ENCODE data around the gene PGM2L1. TPM values are rescaled to one million over a fixed set of nuclear protein-coding genes. Genes with fewer than 3 reads are reported as not detected.

The PGM2L1 gene
- total and polyA plus RNA-seq, 4 donors, result 0.33 to 8.2 (median 1.2) TPM

DNA sequence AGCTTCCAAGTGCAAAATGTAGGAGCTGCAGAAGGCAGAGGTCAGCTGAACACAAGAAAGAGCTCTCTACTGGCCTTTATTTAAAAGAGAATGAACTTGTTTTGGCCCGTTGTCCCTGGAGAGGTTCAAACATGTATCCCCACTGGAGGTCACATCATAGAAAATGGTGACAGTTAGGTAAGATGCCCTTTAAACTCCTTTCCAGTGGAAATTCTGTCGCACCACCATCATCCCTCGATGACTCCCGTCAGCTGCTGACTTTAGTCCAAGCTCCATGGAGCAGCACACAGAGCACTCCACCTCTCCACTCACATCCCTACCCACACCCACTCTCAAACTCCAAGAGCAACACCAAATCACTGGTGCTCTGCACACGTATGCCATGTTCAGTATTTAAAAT lies 71.6 kb downstream of the PGM2L1 start:
- H3K4me1 ChIP-seq (ENCODE audit: control insufficient read depth in 4 of 4, insufficient read depth in 4 of 4, low read length in 3 of 4), result no peaks in the 10 kb centered on the region
- H3K27ac ChIP-seq (ENCODE audit: low read depth in 1 of 2, low read length in 2 of 2), result no peak overlapping the region

DNA sequence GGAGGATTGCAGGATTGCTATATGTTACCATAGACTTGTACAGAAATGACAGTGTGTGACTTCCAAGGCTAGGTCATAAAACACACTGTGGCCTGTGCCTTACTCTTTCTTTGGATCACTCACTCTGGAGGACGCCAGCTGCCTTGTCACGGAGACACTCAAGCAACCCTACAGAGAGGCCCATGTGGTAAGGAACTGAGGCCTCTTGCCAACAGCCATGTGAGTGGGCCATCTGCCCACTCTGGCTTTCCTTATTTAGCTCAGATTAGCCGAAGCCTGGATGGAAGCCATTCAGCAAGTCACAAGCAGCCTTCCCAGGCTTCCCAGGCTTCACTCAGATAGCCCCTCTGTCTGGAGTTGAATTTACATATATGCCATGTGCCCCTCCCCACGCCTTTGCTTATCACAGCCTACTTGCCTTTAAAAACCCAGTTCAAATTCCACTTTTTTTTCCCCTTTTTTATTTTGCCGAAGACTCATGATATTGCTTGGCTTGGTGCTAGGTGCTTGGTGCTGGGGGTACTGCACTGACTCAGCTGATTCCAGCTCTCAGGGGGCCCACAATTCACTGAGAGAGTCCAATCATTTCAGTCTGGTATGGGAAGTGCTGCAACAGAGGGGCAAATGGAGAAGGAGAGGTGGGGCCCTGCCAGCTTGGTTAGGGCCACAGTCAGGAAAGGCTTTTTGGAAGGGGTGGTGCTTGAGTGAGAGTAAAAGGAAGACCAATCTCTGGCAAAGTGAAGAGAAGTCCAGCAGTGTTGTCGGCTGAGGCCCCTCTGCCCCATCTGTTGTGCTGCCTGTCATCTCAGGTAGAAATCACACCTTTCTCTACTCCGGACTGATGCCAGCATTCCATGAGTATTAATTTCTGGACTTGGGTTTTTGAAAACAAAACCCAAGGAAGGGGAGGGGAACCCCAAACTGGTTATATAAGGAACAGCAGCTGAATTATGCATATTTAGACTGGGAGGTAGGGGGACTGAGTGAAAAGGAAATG lies 72.3 kb downstream of the PGM2L1 start:
- Histone ChIP-seq H3K4me1 (ENCODE audit: control insufficient read depth in 4 of 4, insufficient read depth in 4 of 4, low read length in 3 of 4) (no peaks in the 10 kb centered on the region), H3K36me3 (ENCODE audit: control insufficient read depth in 4 of 4, insufficient read depth in 3 of 4, low read depth in 1 of 4, low read length in 3 of 4) (no peaks in the 10 kb centered on the region), H3K4me3 (ENCODE audit: low read depth in 1 of 3, low read length in 3 of 3) (no peak overlapping the region), H3K9me3 (ENCODE audit: control insufficient read depth in 4 of 4, low read length in 3 of 4) (no peaks in the 10 kb centered on the region), H3K9ac (ENCODE audit: low read depth in 1 of 2, low read length in 2 of 2) (no peak overlapping the region), H3K27me3 (ENCODE audit: control insufficient read depth in 4 of 4, insufficient read depth in 4 of 4, low read length in 3 of 4) (peaks cover 0 to under 1% (median 0%) of the 10 kb centered on the region in 4 donors), H3K27ac (ENCODE audit: low read depth in 1 of 2, low read length in 2 of 2) (no peak overlapping the region)
- WGBS, result 76% methylated on average over 7 of the region's 7 CpGs
- DNase-seq (ENCODE audit: low spot score), result no peak
- TF ChIP-seq YY1 (IDR thresholded peaks at IDR 0.05), result no peak
- no peak for TF ChIP-seq FOXA1 (IDR thresholded peaks at IDR 0.05)
- TF ChIP-seq GABPA (IDR thresholded peaks at IDR 0.05 in 1 of 2, conservative IDR thresholded peaks at IDR 0.05 in 1 of 2), result no peak
- TF ChIP-seq, protein P1, sequence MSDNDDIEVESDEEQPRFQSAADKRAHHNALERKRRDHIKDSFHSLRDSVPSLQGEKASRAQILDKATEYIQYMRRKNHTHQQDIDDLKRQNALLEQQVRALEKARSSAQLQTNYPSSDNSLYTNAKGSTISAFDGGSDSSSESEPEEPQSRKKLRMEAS (IDR thresholded peaks at IDR 0.05), result no peak
- TF ChIP-seq TAF1 (conservative IDR thresholded peaks at IDR 0.05), result no peak
- TF ChIP-seq EGR1 (IDR thresholded peaks at IDR 0.05; ENCODE audit: low read depth in 2 of 2), result no peak
- TF ChIP-seq, protein P2, sequence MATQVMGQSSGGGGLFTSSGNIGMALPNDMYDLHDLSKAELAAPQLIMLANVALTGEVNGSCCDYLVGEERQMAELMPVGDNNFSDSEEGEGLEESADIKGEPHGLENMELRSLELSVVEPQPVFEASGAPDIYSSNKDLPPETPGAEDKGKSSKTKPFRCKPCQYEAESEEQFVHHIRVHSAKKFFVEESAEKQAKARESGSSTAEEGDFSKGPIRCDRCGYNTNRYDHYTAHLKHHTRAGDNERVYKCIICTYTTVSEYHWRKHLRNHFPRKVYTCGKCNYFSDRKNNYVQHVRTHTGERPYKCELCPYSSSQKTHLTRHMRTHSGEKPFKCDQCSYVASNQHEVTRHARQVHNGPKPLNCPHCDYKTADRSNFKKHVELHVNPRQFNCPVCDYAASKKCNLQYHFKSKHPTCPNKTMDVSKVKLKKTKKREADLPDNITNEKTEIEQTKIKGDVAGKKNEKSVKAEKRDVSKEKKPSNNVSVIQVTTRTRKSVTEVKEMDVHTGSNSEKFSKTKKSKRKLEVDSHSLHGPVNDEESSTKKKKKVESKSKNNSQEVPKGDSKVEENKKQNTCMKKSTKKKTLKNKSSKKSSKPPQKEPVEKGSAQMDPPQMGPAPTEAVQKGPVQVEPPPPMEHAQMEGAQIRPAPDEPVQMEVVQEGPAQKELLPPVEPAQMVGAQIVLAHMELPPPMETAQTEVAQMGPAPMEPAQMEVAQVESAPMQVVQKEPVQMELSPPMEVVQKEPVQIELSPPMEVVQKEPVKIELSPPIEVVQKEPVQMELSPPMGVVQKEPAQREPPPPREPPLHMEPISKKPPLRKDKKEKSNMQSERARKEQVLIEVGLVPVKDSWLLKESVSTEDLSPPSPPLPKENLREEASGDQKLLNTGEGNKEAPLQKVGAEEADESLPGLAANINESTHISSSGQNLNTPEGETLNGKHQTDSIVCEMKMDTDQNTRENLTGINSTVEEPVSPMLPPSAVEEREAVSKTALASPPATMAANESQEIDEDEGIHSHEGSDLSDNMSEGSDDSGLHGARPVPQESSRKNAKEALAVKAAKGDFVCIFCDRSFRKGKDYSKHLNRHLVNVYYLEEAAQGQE (IDR thresholded peaks at IDR 0.05), result no peak
- TF ChIP-seq RXRA (IDR thresholded peaks at IDR 0.05), result no peak

More for the DNA sequence above, 71.6 kb downstream of the PGM2L1 start:
- TF ChIP-seq RAD21 (IDR thresholded peaks at IDR 0.05), result no peak
- TF ChIP-seq, protein P2 (IDR thresholded peaks at IDR 0.05), result no peak
- no peak for TF ChIP-seq SP1 (IDR thresholded peaks at IDR 0.05)
- TF ChIP-seq, protein P1 (IDR thresholded peaks at IDR 0.05), result no peak
- TF ChIP-seq, protein P3, sequence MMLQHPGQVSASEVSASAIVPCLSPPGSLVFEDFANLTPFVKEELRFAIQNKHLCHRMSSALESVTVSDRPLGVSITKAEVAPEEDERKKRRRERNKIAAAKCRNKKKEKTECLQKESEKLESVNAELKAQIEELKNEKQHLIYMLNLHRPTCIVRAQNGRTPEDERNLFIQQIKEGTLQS (IDR thresholded peaks at IDR 0.05), result no peak
- no peak for TF ChIP-seq JUND (IDR thresholded peaks at IDR 0.05)
- TF ChIP-seq, protein P4, sequence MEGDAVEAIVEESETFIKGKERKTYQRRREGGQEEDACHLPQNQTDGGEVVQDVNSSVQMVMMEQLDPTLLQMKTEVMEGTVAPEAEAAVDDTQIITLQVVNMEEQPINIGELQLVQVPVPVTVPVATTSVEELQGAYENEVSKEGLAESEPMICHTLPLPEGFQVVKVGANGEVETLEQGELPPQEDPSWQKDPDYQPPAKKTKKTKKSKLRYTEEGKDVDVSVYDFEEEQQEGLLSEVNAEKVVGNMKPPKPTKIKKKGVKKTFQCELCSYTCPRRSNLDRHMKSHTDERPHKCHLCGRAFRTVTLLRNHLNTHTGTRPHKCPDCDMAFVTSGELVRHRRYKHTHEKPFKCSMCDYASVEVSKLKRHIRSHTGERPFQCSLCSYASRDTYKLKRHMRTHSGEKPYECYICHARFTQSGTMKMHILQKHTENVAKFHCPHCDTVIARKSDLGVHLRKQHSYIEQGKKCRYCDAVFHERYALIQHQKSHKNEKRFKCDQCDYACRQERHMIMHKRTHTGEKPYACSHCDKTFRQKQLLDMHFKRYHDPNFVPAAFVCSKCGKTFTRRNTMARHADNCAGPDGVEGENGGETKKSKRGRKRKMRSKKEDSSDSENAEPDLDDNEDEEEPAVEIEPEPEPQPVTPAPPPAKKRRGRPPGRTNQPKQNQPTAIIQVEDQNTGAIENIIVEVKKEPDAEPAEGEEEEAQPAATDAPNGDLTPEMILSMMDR (IDR thresholded peaks at IDR 0.05; ENCODE audit: low read depth, low read length, missing input control), result no peak
- TF ChIP-seq HNF4A (conservative IDR thresholded peaks at IDR 0.05), result no peak
- no peak for TF ChIP-seq NR2F2 (IDR thresholded peaks at IDR 0.05)
- TF ChIP-seq HNF4G (IDR thresholded peaks at IDR 0.05), result no peak
- TF ChIP-seq EGR1 (IDR thresholded peaks at IDR 0.05; ENCODE audit: low read depth in 2 of 2), result no peak
- TF ChIP-seq GABPA (IDR thresholded peaks at IDR 0.05 in 1 of 2, conservative IDR thresholded peaks at IDR 0.05 in 1 of 2), result no peak
- TF ChIP-seq FOXA1 (IDR thresholded peaks at IDR 0.05), result no peak
- TF ChIP-seq FOXA2 (IDR thresholded peaks at IDR 0.05), result no peak
- no peak overlapping the region for H3K9ac ChIP-seq (ENCODE audit: low read depth in 1 of 2, low read length in 2 of 2)
- H3K36me3 ChIP-seq (ENCODE audit: control insufficient read depth in 4 of 4, insufficient read depth in 3 of 4, low read depth in 1 of 4, low read length in 3 of 4), result no peaks in the 10 kb centered on the region
- WGBS, result 85% methylated on average over 5 of the region's 5 CpGs
- no peak for DNase-seq (ENCODE audit: low spot score)
- no peak overlapping the region for H3K4me3 ChIP-seq (ENCODE audit: low read depth in 1 of 3, low read length in 3 of 3)
- no peaks in the 10 kb centered on the region for H3K27me3 ChIP-seq (ENCODE audit: control insufficient read depth in 4 of 4, insufficient read depth in 4 of 4, low read length in 3 of 4)
- H3K9me3 ChIP-seq (ENCODE audit: control insufficient read depth in 4 of 4, low read length in 3 of 4), result no peaks in the 10 kb centered on the region

All from liver (tissue), 9 donors.